HG02759 (cell line): ENCODE results near the gene DTX3L.

Source experiments
- ATAC-seq: cut with Tn5 transposase; IDR thresholded peaks from one replicate; pipeline ENCODE4 v1.9.1; 2021; ENCODE audit warnings: mild to moderate bottlenecking, moderate library complexity; ENCODE audit not compliant: unreplicated experiment

Gene DTX3L

DNA sequence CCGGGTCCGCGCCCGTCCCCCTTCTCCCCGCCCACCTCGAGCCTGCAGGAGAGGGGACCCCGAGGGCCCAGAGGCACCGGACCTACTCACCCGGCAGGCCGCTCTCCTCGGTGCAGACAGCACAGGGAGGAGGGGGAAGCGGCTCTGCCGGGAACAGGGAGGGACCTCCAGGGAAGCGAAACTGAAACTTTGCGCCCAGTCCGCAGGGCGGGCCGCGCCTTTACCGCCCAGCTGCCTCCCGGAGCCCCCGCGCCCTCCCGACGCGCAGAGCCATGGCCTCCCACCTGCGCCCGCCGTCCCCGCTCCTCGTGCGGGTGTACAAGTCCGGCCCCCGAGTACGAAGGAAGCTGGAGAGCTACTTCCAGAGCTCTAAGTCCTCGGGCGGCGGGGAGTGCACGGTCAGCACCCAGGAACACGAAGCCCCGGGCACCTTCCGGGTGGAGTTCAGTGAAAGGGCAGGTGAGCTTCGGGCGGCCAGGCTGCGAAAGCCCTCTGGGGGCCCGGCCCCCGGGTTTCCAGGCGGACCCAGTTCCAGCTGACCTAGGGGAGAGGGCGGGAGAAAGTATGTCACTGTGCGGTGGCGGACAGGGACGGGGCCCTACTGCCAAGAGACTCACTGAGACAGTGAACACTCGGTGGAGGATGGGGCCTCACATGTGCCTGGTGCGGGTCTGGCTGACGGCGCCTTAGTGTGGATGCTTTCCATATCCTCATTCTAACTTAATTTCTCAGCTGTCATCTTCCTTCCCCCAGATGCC, at the start of gene DTX3L, which contains the start of gene PARP9:
DTX3L (plus strand) TSS at position 184 of the 758 bp plus-strand sequence; CDS start at position 273, 89 bp downstream.
PARP9 (minus strand) TSS at position 146 of the 758 bp plus-strand sequence. CDS start 4,680 bp downstream, outside the sequence.
- peak; percentile 77 for ATAC-seq

- no peak for ATAC-seq
Measured at GRCh38 chr3:122515020-122515468, 49.1 kb upstream of the DTX3L start.

DNA sequence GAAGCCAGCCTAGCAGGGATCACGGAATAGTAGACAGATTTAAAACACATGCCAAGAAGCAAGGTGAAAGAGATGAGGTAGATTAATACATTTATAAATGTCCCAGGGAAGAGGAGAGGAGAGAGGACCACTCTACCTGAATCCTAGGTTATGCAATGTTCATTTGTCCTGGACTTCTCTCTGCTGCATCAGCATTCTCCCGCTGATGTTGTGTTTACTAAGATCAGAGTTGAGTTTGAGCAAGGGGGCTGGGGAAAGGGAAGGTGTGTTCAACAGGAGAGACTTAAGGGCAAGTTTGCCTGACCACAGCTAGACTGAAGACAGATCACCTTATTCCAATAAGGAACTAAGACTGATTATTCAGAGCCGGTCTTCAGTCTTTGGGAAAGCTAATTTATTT, 48.3 kb upstream of the DTX3L start:
- no peak for ATAC-seq

- no peak for ATAC-seq
Measured at GRCh38 chr3:122516846-122517360, 47.2 kb upstream of the DTX3L start.

DNA sequence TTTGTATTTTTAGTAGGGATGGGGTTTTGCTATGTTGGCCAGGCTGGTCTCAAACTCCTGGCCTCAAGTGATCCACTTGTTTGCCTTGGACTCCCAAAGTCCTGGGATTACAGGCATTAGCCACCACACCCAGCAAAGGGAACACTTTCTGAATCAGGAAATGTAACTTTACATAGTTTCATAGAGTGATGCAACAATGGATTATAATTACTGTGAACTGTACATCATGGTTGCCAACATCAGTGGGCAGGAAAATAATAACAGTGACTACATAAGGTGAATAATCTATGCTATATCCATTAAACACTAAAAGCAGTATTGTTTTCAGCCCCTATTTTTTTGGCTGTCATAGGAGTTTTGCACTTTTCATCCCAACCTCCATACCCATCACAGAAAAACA, 44.4 kb upstream of the DTX3L start:
- no peak for ATAC-seq

- no peak for ATAC-seq
Measured at GRCh38 chr3:122520861-122521260, 43.3 kb upstream of the DTX3L start.

- no peak for ATAC-seq
Measured at GRCh38 chr3:122523317-122523716, 40.8 kb upstream of the DTX3L start.

GRCh38 chr3:122530164-122530563, 34.0 kb upstream of the DTX3L start:
- no peak for ATAC-seq

DNA sequence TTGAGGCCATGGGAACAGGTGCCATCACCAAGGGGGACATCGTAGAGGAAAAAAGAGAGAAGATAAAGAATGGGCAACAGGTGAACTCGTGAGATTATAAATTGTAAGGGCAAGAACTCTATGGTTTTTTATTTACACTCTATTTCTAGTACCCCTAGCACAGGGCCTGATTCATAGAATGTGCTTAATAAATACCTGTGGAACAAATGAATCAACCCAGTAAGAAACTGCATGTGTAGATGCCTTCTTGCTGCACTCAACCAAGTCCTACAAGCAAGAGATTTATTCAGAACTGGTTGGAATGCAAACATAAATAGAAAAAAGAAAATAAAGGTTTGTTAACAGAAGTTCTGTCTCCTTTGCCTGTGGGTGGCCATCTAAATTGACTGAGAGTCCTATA, 30.7 kb upstream of the DTX3L start:
- ATAC-seq, result peak; percentile 9

- peak; percentile 100 for ATAC-seq
Measured at GRCh38 chr3:122533931-122534334, 30.2 kb upstream of the DTX3L start.

DNA sequence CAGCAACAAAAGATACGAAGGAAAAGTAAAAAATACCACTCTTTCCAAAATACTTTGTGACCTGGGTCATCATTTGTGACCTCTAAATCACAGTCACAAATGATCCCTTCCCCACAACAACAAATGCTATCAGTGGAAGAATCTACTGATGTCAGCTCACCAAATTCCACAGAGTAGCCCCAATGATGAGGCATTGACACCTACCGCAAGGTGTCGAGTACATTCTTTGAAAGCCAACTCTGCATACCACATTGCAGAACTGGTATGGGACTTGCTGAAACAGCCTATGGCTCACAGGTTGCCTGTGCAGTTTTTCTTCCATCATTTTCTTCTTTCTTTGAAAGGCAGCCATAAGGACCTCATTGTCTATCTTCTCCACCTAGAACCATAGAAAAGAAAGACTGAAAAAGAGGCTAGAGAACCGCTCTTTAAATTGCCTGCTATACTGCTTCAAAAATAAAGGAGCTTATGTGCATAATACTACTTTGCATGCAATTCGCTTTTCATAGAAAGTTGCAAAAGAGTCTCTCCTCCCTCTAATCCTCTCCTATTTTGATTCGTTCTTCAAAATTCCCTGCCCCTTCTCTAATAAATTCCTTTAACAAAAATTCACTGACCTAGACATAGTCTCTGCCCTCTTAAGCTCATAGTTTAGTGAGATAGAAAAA, 28.0 kb upstream of the DTX3L start:
- no peak for ATAC-seq

- ATAC-seq, result no peak
Measured at GRCh38 chr3:122536632-122537001, 27.5 kb upstream of the DTX3L start.

DNA sequence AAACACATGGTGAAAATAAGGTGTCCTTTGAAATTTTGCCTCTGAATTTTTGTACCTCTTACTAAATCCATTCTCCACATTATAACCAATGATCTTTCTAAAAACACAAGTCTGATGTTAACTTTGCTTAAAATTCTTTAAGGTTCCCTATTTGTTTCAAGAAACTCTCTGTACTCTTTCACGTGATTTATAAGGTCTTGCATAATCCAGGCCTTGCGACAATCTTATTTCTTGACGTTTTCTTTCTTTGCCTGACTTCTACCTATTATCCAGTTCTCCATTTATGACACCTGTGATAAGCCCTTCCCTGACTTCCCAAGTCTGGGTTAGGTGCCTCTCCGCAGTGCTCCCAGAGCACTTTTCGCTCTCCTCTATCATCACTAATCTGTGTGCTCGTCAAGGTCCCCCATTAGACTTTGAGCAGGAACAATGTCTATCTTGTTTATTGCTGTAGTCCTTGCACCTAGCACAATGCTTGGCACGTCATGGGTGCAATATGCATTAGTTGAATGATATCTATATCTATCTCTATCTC, 25.1 kb upstream of the DTX3L start:
- no peak for ATAC-seq

- no peak for ATAC-seq
Measured at GRCh38 chr3:122546151-122546550, 18.0 kb upstream of the DTX3L start.

- ATAC-seq, result no peak
Measured at GRCh38 chr3:122548076-122548475, 16.1 kb upstream of the DTX3L start.

- ATAC-seq, result no peak
Measured at GRCh38 chr3:122548619-122549018, 15.5 kb upstream of the DTX3L start.

- no peak for ATAC-seq
Measured at GRCh38 chr3:122553171-122553570, 11.0 kb upstream of the DTX3L start.

- ATAC-seq, result no peak
Measured at GRCh38 chr3:122555275-122556071, 8.7 kb upstream of the DTX3L start.

- ATAC-seq, result no peak
Measured at GRCh38 chr3:122557356-122557755, 6.8 kb upstream of the DTX3L start.

GRCh38 chr3:122558605-122559004, 5.5 kb upstream of the DTX3L start:
- ATAC-seq, result no peak

- no peak for ATAC-seq
Measured at GRCh38 chr3:122559906-122560305, 4.2 kb upstream of the DTX3L start.
